Measurements from ENCODE around the gene PTPRM. TPM values are rescaled to one million over a fixed set of nuclear protein-coding genes. Genes with fewer than 3 reads are reported as not detected.

Gene PTPRM
- total RNA-seq, 1 donor from 2014 or later: 42.1 TPM

GRCh38 chr18:7809455-7809854, 242.3 kb downstream of the PTPRM start:
- H3K36me3 ChIP-seq (ENCODE audit: control insufficient read depth, insufficient read depth, low read length): no peaks in the 10 kb centered on the region
- no peak overlapping the region for H3K4me3 ChIP-seq (ENCODE audit: low read depth, low read length)
- no peak for DNase-seq (ENCODE audit: low read depth)
- no peak for FAIRE-seq
- no peak for TF ChIP-seq CTCF (IDR thresholded peaks at IDR 0.05; ENCODE audit: insufficient read depth, low read length, severe bottlenecking)
- no peaks in the 10 kb centered on the region for H3K27me3 ChIP-seq (ENCODE audit: control insufficient read depth, insufficient read depth, low read length)

GRCh38 chr18:7809978-7810377, 242.9 kb downstream of the PTPRM start:
- no peak for DNase-seq (ENCODE audit: low read depth)
- peak; percentile 40 for FAIRE-seq
- no peaks in the 10 kb centered on the region for H3K36me3 ChIP-seq (ENCODE audit: control insufficient read depth, insufficient read depth, low read length)

GRCh38 chr18:7812431-7813063, 245.4 kb downstream of the PTPRM start:
- H3K4me3 ChIP-seq (ENCODE audit: low read depth, low read length): no peak overlapping the region
- no peaks in the 10 kb centered on the region for H3K27me3 ChIP-seq (ENCODE audit: control insufficient read depth, insufficient read depth, low read length)
- TF ChIP-seq CTCF (IDR thresholded peaks at IDR 0.05; ENCODE audit: insufficient read depth, low read length, severe bottlenecking): no peak
- H3K36me3 ChIP-seq (ENCODE audit: control insufficient read depth, insufficient read depth, low read length): no peaks in the 10 kb centered on the region
- no peak for FAIRE-seq
- DNase-seq (ENCODE audit: low read depth): peak; percentile 41

More at GRCh38 chr18:7809978-7810377, 242.9 kb downstream of the PTPRM start:
- no peak overlapping the region for H3K4me3 ChIP-seq (ENCODE audit: low read depth, low read length)
- TF ChIP-seq CTCF (IDR thresholded peaks at IDR 0.05; ENCODE audit: insufficient read depth, low read length, severe bottlenecking): no peak
- no peaks in the 10 kb centered on the region for H3K27me3 ChIP-seq (ENCODE audit: control insufficient read depth, insufficient read depth, low read length)

DNA sequence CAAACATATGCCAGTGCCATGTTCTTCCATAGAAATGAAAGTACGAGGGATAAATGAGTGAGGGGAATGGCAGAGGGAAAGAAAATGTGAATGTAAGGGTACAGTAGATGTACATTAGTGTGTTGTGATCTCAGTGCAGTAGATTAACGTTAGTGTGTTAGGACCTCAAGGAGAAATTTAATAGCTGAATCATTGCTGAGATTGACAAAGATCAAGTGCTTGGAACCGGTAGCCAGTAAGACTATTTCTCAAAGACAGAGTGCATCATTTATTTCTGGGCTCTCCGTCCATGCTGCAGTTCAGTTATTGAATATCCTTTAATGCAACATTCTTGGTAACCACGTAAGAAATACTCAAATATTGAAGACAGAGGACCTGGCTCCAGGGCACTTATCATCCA, 246.0 kb downstream of the PTPRM start:
- Histone ChIP-seq H3K4me3 (ENCODE audit: low read depth, low read length) (no peak overlapping the region), H3K27me3 (ENCODE audit: control insufficient read depth, insufficient read depth, low read length) (no peaks in the 10 kb centered on the region), H3K36me3 (ENCODE audit: control insufficient read depth, insufficient read depth, low read length) (no peaks in the 10 kb centered on the region)
- DNase-seq (ENCODE audit: low read depth): no peak
- no peak for TF ChIP-seq CTCF (IDR thresholded peaks at IDR 0.05; ENCODE audit: insufficient read depth, low read length, severe bottlenecking)
- no peak for FAIRE-seq

GRCh38 chr18:7814754-7815315, 247.7 kb downstream of the PTPRM start:
- Histone ChIP-seq H3K36me3 (ENCODE audit: control insufficient read depth, insufficient read depth, low read length) (no peaks in the 10 kb centered on the region), H3K4me3 (ENCODE audit: low read depth, low read length) (no peak overlapping the region), H3K27me3 (ENCODE audit: control insufficient read depth, insufficient read depth, low read length) (no peaks in the 10 kb centered on the region)
- no peak for TF ChIP-seq CTCF (IDR thresholded peaks at IDR 0.05; ENCODE audit: insufficient read depth, low read length, severe bottlenecking)
- FAIRE-seq: no peak
- no peak for DNase-seq (ENCODE audit: low read depth)

DNA sequence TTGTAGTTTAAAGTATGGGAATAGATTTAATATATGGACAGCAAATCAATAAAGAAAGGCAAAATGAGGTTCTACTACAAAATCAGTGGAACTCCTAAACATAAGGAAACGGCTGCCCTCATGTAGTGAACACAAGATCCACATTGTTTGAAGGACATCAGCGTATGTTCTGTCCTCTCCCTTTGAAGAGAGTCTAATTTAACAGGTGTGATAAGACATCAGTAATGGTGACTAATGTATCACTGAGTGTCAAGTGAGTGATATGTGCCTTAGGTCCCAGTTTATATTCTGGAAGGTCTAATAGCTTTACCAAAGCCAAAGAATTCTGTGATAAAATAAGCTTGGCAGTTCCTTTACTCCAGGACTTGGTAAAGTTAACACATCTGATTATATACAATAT, 248.7 kb downstream of the PTPRM start:
- H3K4me3 ChIP-seq (ENCODE audit: low read depth, low read length): no peak overlapping the region
- FAIRE-seq (no peak), DNase-seq (ENCODE audit: low read depth) (no peak)
- H3K27me3 ChIP-seq (ENCODE audit: control insufficient read depth, insufficient read depth, low read length): no peaks in the 10 kb centered on the region
- no peak for TF ChIP-seq CTCF (IDR thresholded peaks at IDR 0.05; ENCODE audit: insufficient read depth, low read length, severe bottlenecking)
- H3K36me3 ChIP-seq (ENCODE audit: control insufficient read depth, insufficient read depth, low read length): no peaks in the 10 kb centered on the region

Measured in bronchial epithelial cell (primary cell).